ENCODE results near the gene ZDHHC18.
"Not testable (repeated sequence)": the region's sequence is repeated elsewhere in the genome, so short reads cannot be mapped to it uniquely, and the experiment has no call there.

The ZDHHC18 gene

GRCh38 chr1:26791148-26791547 is 35.3 kb upstream of the ZDHHC18 start:
- DNase-seq (ENCODE audit: low spot score), result no peak

DNA sequence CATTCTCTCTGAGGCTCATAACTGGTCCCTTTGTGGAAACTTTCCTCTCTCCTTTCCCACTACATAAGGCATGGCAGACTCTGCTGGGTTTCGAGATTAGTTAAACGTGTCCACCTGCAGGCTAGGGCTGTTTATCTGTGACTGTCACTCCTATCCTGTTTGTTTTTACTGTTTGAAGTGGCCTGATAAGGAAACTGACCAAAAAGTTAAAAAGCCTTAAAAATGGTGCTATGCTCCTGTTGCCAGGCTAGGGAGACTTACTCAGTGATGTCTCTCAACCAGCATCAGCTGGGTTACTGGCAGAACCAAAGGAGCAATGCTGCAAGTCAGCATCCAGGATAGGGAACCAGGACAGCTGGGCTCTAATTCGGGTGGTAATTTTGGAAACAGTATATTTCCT is 34.9 kb upstream of the ZDHHC18 start:
- no peak for DNase-seq (ENCODE audit: low spot score)

DNA sequence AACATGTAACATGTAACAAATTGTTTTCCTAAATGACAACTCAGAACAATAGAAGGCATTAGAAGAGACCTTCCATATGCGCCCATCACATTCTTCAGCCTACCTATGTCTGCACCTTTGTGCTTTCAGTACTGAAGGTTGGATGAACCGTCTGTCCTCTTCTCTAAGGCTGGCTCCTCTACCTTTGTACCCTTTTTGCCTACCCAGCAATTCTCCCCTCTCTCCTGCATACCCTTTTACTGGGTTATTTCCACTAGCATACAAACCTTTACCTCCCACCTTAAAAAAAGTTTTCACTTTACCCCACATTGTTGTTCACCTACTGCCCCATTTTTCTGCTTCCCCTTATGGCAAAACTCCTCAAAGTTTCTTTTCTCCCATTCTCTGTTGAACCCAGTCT is 33.6 kb upstream of the ZDHHC18 start:
- DNase-seq (ENCODE audit: low spot score), result no peak

DNA sequence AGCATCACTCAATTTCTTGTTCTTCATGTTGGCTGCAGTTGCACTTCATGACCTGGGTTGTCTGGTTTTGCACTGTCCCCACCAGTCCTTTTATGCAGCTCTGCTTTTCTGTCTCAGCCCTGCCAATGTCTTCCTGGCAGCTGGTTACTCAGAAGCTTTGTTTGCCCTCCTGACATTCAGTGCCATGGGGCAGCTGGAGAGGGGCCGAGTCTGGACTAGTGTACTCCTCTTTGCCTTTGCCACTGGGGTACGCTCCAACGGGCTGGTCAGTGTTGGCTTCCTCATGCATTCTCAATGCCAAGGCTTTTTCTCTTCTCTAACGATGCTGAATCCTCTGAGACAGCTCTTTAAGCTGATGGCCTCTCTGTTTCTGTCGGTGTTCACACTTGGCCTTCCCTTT is 32.1 kb upstream of the ZDHHC18 start:
- no peak for DNase-seq (ENCODE audit: low spot score)

DNA sequence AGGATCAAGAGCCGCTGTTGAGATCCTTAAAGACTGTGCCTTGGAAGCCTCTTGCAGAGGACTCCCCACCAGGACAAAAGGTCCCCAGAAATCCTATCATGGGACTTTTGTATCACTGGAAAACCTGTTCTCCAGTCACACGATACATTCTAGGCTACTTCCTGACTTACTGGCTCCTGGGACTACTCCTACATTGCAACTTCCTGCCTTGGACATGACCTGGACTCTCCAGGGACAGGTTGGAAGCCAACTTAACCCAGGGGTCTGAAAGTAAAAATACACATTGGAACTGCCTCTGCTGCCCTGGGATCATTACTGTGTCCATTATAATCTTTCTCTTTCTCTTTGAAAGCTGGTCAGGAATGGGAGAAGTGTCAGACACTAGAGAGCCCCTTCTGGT is 28.9 kb upstream of the ZDHHC18 start:
- no peak for DNase-seq (ENCODE audit: low spot score)

DNA sequence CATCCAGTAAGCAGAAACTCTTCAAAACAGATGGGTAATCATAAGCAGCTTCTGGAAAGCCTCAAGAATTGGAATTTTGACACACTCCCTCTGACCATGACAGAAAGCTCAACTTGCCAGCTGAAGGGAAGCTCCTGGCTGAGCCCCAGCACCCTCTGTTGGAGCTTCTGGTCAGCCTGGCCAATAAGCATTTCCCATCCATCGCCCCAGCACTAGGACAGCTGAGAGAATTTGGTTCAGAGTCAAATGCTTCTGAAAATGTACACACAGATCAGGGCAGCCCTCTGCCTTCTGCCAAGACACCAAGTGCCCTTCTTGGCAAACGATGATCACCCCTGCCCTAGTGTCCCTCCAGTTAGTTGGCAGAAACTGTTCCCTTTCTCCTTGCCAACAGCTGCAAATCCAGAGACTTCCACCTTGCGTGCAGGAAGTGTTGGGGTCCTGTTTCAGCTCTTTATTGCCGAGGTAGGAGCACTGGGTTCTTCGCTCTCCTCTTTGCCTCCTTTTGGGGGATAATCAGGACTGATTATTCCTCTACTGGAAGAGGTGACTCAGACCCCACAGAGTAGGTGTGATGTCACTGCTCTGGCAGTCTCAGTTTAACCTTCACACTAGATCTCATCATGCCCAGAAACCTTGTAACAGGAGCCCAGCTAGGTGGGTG is 26.9 kb upstream of the ZDHHC18 start:
- DNase-seq (ENCODE audit: low spot score), result peak; percentile 90

- DNase-seq (ENCODE audit: low spot score), result not testable (repeated sequence)
Measured at GRCh38 chr1:26803932-26804331, 22.6 kb upstream of the ZDHHC18 start.

- peak; percentile 67 for DNase-seq (ENCODE audit: low spot score)
Measured at GRCh38 chr1:26810105-26810504, 16.4 kb upstream of the ZDHHC18 start.

DNA sequence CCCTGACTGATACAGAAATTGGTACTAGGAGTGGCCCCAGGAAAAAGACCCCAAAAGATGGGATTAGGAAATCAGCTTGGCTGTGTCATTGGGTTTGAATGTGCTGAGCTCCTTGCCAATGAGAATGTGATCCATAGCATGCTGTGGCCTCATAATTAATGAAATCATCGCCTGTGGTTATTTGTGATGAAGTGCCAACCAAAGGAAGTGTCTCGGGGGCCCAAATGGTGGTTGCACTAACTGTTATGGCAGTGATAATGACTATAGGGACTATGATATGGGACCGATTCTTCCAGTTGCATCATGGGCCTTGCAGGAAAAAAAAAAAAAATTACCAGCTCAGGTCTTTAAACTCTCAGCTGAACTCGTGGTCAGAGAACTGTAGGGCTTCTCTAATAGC is 15.4 kb upstream of the ZDHHC18 start:
- DNase-seq (ENCODE audit: low spot score), result no peak

- no peak for DNase-seq (ENCODE audit: low spot score)
Measured at GRCh38 chr1:26811708-26812107, 14.8 kb upstream of the ZDHHC18 start.

- DNase-seq (ENCODE audit: low spot score), result no peak
Measured at GRCh38 chr1:26814377-26814776, 12.1 kb upstream of the ZDHHC18 start.

- DNase-seq (ENCODE audit: low spot score), result no peak
Measured at GRCh38 chr1:26814893-26815292, 11.6 kb upstream of the ZDHHC18 start.

DNA sequence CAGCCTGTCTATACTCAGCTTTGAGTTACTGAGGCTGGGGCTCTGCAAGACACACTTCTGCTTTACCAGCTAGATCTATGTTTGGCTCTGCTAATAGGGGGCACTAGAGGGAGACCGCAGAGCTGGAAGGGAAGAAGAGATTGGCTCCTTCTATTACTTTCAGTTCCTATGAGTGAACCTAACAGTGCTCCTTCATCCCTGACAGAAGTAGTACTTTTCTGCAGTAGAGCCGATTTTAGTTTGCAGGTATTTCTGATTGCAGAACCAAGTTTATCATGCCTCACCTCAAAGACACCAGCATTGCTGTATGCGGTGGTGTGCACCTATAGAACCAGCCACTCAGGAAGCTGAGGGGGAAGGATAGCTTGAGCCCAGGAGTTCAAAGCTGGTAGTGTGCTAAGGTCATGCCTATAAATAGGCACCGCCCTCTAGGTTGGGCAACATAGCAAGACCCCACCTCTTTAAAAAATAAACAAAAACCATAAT is 5.7 kb upstream of the ZDHHC18 start:
- no peak for DNase-seq (ENCODE audit: low spot score)

DNA sequence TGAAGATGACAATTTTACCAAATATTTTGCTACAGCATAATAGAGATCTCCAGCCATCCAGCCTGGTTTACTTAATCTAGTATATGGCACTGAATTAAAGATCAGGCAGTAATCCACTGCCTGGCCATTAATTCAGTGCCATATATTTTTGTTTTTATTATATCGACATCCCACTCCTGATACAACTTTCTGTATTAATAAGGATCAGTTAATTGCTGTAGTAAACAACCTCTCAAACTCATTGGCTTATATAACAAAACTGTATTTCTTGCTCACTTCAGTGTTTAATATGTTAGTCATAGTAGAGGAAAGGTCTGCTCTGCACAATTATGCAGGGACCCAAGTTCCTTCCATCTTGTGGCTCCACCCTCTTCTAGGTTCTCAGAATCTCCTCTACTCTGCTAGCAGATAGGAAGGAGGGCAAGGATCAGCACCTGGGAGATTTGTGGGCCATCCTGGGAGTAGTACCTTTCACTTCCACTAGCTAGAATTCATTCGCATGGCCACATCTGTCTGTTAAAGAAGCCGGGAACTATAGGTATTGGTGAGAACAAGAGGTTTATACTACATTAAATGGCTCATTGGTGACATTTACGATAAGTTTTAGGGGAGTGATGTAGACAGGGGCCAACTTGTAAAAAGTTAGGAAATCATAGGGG is 3.6 kb upstream of the ZDHHC18 start:
- DNase-seq (ENCODE audit: low spot score), result no peak

- no peak for DNase-seq (ENCODE audit: low spot score)
Measured at GRCh38 chr1:26824731-26825130, 1.8 kb upstream of the ZDHHC18 start.

GRCh38 chr1:26827106-26827604 is 667 bp downstream of the ZDHHC18 start:
- DNase-seq (ENCODE audit: low spot score), result no peak

- no peak for DNase-seq (ENCODE audit: low spot score)
Measured at GRCh38 chr1:26827663-26828062, 1.2 kb downstream of the ZDHHC18 start.

GRCh38 chr1:26828411-26828991 is 2.0 kb downstream of the ZDHHC18 start:
- DNase-seq (ENCODE audit: low spot score), result no peak

DNA sequence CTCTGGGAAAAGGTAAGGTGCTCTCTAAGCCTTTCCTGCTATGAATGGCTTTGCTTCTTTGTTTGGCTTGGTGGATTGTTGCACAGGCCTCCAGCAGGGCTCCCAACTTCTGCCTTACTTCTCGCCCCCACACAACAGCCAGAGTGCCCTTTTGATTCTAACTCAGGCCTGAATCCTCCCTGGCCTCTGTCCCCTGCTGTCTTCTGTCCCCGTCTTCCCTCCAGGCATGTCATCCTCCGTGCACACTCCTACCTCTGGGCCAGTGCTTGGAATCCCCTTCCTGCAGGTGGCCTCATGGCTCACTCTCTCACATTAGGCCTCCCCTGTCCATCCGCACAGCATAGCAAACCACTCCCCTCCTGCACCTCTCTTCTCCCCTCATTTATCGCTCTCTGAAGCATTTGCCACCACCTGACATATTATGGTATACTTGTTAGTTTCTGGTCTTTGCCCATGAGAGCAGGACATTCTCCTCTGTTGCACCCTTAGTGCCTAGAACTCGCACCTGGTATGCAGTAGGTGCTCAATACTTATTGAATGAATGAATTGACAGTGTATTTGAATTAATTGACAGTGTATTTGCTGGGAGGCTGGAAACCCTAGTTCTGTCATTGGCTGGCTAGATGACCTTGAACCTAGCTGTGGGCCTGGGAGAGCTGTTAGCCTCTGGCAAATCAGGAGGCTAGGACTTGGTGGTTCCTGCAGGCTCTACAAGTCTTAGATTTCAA is 2.9 kb downstream of the ZDHHC18 start:
- DNase-seq (ENCODE audit: low spot score), result no peak

- DNase-seq (ENCODE audit: low spot score), result no peak
Measured at GRCh38 chr1:26831059-26831458, 4.6 kb downstream of the ZDHHC18 start.

DNA sequence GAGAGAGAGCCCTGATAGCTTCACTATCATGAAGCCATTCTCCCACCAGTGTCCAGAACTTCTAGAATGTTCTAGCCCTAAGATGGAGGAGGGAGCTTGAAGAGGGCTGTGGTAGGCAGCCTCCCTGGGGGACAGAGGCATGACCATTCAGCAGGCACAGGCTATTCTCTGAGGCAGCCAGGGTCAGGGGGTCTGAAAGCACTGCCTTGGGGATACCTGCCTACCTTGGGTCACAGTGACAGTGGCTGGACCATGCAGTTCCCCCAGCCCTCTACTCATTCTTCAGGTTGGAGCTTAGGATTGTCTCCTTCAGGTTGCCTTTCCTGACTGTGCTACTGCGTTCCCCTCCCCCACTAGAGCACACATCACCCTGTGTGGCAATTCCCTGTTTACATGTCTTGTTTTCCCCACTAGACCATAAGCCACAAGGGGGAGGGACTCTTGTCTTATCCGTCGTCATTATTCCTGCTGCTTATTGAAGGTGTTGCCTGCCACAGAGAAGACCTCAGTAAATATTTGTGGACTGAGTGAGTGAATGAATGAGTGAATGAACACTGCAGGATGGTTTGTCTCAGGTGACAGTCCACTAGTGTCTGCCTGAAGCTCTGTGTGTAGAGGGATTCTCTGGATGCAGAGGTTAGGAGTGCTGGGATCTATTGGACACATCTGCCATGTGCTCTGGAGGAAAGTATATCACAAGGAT is 5.2 kb downstream of the ZDHHC18 start:
- DNase-seq (ENCODE audit: low spot score), result no peak

Data from kidney tubule cell (primary cell).